SK-N-SH (cell line): ENCODE data around the gene TIMP2. TPM values are rescaled to one million over a fixed set of nuclear protein-coding genes. Genes with fewer than 3 reads are reported as not detected.

ENCODE experiments used
- CTCF ChIA-PET: fragments of 300-600, 350-600 bp; formaldehyde crosslinking; extraction: SDS; loops from one replicate; lab custom pipeline; 2021; lab: Yijun Ruan, JAX
- POLR2A ChIA-PET: fragments of 350-600 bp; sonication (Branson Sonifier 250); formaldehyde crosslinking; extraction: SDS; loops from one replicate; lab custom pipeline; 2020; ENCODE audit warnings: antibody characterized with exemption, inconsistent platforms; lab: Yijun Ruan, JAX
- DNase-seq: peaks from one replicate; pipeline ENCODE4 v3.0.0; 2012
- H2AFZ ChIP-seq: fragments of 200-600 bp; sonication (generic); 2 replicates; pipeline ENCODE4 v1.8.1; 2016; ENCODE audit warnings: antibody characterized with exemption, mild to moderate bottlenecking, low read depth
- H3F3A ChIP-seq: fragments of 200-600 bp; sonication (generic); replicated peaks from 2 replicates; pipeline ENCODE3; 2016; ENCODE audit warnings: antibody characterized with exemption, mild to moderate bottlenecking; ENCODE audit not compliant: insufficient read depth
- H3K27ac ChIP-seq, 2 experiments: fragments of 200-500 bp in 1 of 2; fragments of 200-600 bp in 1 of 2; sonication (Bioruptor generic) in 1 of 2; sonication (generic), shearing (Covaris generic) in 1 of 2; 2 replicates each; pipeline versions ENCODE4 v1.5.1 to v1.6.1; 2014 to 2016; ENCODE audit warnings: low read depth in 2 of 2, inconsistent platforms in 1 of 2, low read length in 1 of 2, mild to moderate bottlenecking in 1 of 2, mixed read lengths in 1 of 2
- H3K27me3 ChIP-seq: fragments of 200-600 bp; sonication (generic), shearing (Covaris generic); 2 replicates; pipeline ENCODE4 v1.6.1; 2016; ENCODE audit warnings: mixed run types; ENCODE audit not compliant: insufficient read depth
- H3K36me3 ChIP-seq, 2 experiments: fragments of 200-500 bp in 1 of 2; fragments of 200-600 bp in 1 of 2; sonication (Bioruptor generic) in 1 of 2; sonication (generic) in 1 of 2; replicated peaks in 1 of 2; 2 replicates each; pipeline versions ENCODE3 to v1.5.1; 2014 to 2016; ENCODE audit warnings: low read length in 1 of 2, mild to moderate bottlenecking in 1 of 2; ENCODE audit not compliant: insufficient read depth in 2 of 2, control insufficient read depth in 1 of 2
- H3K4me1 ChIP-seq, 2 experiments: fragments of 200-500 bp in 1 of 2; fragments of 200-600 bp in 1 of 2; sonication (Bioruptor generic) in 1 of 2; sonication (generic), shearing (Covaris generic) in 1 of 2; 2 replicates each; pipeline versions ENCODE4 v1.5.1 to v1.6.1; 2014 to 2016; ENCODE audit warnings: low read depth in 1 of 2, low read length in 1 of 2, mixed run types in 1 of 2; ENCODE audit not compliant: insufficient read depth in 2 of 2, control insufficient read depth in 1 of 2
- H3K4me2 ChIP-seq: fragments of 200-600 bp; sonication (generic), shearing (Covaris generic); 2 replicates; pipeline ENCODE4 v1.6.1; 2017; ENCODE audit warnings: mixed run types
- H3K4me3 ChIP-seq, 2 experiments: fragments of 200-500 bp in 1 of 2; fragments of 200-600 bp in 1 of 2; sonication (Bioruptor generic) in 1 of 2; sonication (generic), shearing (Covaris generic) in 1 of 2; 2 replicates each; pipeline versions ENCODE4 v1.5.1 to v1.8.1; 2014 to 2016; ENCODE audit warnings: low read depth in 2 of 2, inconsistent platforms in 1 of 2, low read length in 1 of 2, mild to moderate bottlenecking in 1 of 2, mixed read lengths in 1 of 2, moderate library complexity in 1 of 2
- H3K79me2 ChIP-seq: fragments of 200-600 bp; sonication (generic); 2 replicates; pipeline ENCODE4 v1.8.1; 2017; ENCODE audit warnings: mild to moderate bottlenecking; ENCODE audit not compliant: insufficient read depth
- H3K9ac ChIP-seq: fragments of 200-600 bp; sonication (generic); 2 replicates; pipeline ENCODE4 v1.6.1; 2017; ENCODE audit warnings: mixed run types
- H3K9me2 ChIP-seq: fragments of 200-600 bp; sonication (generic); 2 replicates; pipeline ENCODE4 v1.6.1; 2017; ENCODE audit warnings: mixed run types
- H3K9me3 ChIP-seq: fragments of 200-600 bp; sonication (generic); 2 replicates; pipeline ENCODE4 v1.6.1; 2017; ENCODE audit warnings: mixed run types, mild to moderate bottlenecking, moderate library complexity
- H4K20me1 ChIP-seq: fragments of 200-600 bp; sonication (generic); 2 replicates; pipeline ENCODE4 v1.6.1; 2017; ENCODE audit warnings: mild to moderate bottlenecking, mixed run types; ENCODE audit not compliant: insufficient read depth
- ELF1 ChIP-seq: IDR thresholded peaks from 2 replicates; pipeline ENCODE4 v1.4.0; 2012
- EP300 ChIP-seq, 2 experiments: IDR thresholded peaks; 2 replicates each; pipeline versions ENCODE4 v1.4.0 to v1.6.1; 2012; ENCODE audit warnings: borderline replicate concordance in 1 of 2, low read depth in 1 of 2, low read length in 1 of 2
- EZH2phosphoT487 ChIP-seq: fragments of 200-600 bp; sonication (generic); IDR thresholded peaks from 2 replicates; pipeline ENCODE4 v1.6.1; 2017; ENCODE audit warnings: low read depth, mixed run types, mild to moderate bottlenecking, antibody characterized with exemption, moderate library complexity, borderline replicate concordance
- FOSL2 ChIP-seq: IDR thresholded peaks from 2 replicates; pipeline ENCODE4 v1.4.0; 2012; ENCODE audit warnings: low read depth, mild to moderate bottlenecking, moderate library complexity, borderline replicate concordance
- FOXJ3 ChIP-seq: sonication (generic); formaldehyde crosslinking; IDR thresholded peaks from 2 replicates; pipeline ENCODE4 v1.5.1; 2020; ENCODE audit warnings: mild to moderate bottlenecking, missing genetic modification reagents
- FOXM1 ChIP-seq: IDR thresholded peaks from 2 replicates; pipeline ENCODE4 v1.4.0; 2012; ENCODE audit warnings: low read depth, mild to moderate bottlenecking
- JUND ChIP-seq: IDR thresholded peaks from 2 replicates; pipeline ENCODE4 v1.4.0; 2012
- NRF1 ChIP-seq: IDR thresholded peaks from 2 replicates; pipeline ENCODE4 v1.6.1; 2012; ENCODE audit warnings: low read depth, mild to moderate bottlenecking, low read length
- RXRA ChIP-seq: IDR thresholded peaks from 2 replicates; pipeline ENCODE4 v1.4.0; 2012; ENCODE audit warnings: low read depth, mild to moderate bottlenecking, borderline replicate concordance
- TCF12 ChIP-seq: IDR thresholded peaks from 2 replicates; pipeline ENCODE4 v1.4.0; 2012
- TEAD4 ChIP-seq: IDR thresholded peaks from 2 replicates; pipeline ENCODE4 v1.4.0; 2012; ENCODE audit warnings: mild to moderate bottlenecking, borderline replicate concordance; ENCODE audit not compliant: insufficient read depth
- WGBS: methylation state at CpG from one replicate; pipeline ENCODE4 v1.1.6; 2017; ENCODE audit warnings: low lambda C conversion rate; 5-methylcytosine and 5-hydroxymethylcytosine counted together
- polyA plus RNA-seq, 3 experiments: library from polyadenylated mRNA; depleted of rRNA; stranded (reverse); fragments of >200 nt; gene quantifications; 2 replicates each; pipeline ENCODE4 v1.2.3, GENCODE V29; 2012
- TF ChIP-seq, protein P1 (sequence below): fragments of 150-350 bp; IDR thresholded peaks from 2 replicates; pipeline ENCODE4 v1.6.1; 2016; ENCODE audit warnings: mild to moderate bottlenecking, low read depth, low read length
- TF ChIP-seq, protein P2 (sequence below): fragments of 200-600 bp; sonication (generic); IDR thresholded peaks from 2 replicates; pipeline ENCODE4 v1.6.1; 2017; ENCODE audit warnings: antibody characterized with exemption, mild to moderate bottlenecking, moderate library complexity

Gene TIMP2
- polyA plus RNA-seq, 1 of the 3 experiments (the other 2 are of a cell fraction) = 441 TPM

DNA sequence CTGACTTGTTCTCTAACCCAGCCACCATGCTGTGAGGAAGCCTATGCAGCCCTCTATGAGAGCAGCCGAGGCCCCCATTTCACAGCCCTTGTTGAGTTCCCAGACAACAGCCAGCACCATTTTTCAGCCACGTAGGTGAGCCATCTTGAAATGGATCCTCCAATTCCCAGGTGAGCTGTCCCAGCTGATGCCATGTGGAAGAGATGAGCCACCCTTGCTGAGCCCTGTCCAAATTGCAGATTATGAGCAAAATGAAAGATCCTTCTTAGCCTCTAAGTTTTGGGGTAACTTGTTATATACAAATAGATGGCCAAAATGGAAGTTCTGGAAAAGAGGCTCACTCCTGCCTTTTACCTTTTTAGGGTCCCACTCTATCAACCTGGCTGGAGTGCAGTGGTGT is 25.7 kb upstream of the TIMP2 start:
- Histone ChIP-seq H3K9me3 (no peaks in the 10 kb centered on the region), H3K79me2 (no peaks in the 10 kb centered on the region), H3K9ac (no peak overlapping the region), H3K4me1 (peaks cover 0 to 9% of the 10 kb centered on the region in 2 experiments; a peak in 1 of 4 replicates), H3K27me3 (no peaks in the 10 kb centered on the region), H3K36me3 (no peaks in the 10 kb centered on the region), H3K4me2 (no peak overlapping the region), H3F3A (peaks cover 4% of the 10 kb centered on the region), H4K20me1 (no peaks in the 10 kb centered on the region), H3K27ac (no peak overlapping the region), H3K4me3 (no peak overlapping the region), H2AFZ (no peak overlapping the region), H3K9me2 (no peaks in the 10 kb centered on the region)
- no peak for DNase-seq
- no peak for TF ChIP-seq FOSL2
- TF ChIP-seq EZH2phosphoT487 = no peak
- no peak for TF ChIP-seq ELF1
- no peak for TF ChIP-seq TCF12
- TF ChIP-seq JUND = no peak
- no peak for TF ChIP-seq RXRA
- TF ChIP-seq, protein P1, sequence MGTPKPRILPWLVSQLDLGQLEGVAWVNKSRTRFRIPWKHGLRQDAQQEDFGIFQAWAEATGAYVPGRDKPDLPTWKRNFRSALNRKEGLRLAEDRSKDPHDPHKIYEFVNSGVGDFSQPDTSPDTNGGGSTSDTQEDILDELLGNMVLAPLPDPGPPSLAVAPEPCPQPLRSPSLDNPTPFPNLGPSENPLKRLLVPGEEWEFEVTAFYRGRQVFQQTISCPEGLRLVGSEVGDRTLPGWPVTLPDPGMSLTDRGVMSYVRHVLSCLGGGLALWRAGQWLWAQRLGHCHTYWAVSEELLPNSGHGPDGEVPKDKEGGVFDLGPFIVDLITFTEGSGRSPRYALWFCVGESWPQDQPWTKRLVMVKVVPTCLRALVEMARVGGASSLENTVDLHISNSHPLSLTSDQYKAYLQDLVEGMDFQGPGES = no peak
- no peak for TF ChIP-seq EP300 (IDR thresholded peaks at IDR 0.05; ENCODE audit: borderline replicate concordance in 1 of 2, low read depth in 1 of 2, low read length in 1 of 2)
- TF ChIP-seq NRF1 = no peak
- TF ChIP-seq, protein P2, sequence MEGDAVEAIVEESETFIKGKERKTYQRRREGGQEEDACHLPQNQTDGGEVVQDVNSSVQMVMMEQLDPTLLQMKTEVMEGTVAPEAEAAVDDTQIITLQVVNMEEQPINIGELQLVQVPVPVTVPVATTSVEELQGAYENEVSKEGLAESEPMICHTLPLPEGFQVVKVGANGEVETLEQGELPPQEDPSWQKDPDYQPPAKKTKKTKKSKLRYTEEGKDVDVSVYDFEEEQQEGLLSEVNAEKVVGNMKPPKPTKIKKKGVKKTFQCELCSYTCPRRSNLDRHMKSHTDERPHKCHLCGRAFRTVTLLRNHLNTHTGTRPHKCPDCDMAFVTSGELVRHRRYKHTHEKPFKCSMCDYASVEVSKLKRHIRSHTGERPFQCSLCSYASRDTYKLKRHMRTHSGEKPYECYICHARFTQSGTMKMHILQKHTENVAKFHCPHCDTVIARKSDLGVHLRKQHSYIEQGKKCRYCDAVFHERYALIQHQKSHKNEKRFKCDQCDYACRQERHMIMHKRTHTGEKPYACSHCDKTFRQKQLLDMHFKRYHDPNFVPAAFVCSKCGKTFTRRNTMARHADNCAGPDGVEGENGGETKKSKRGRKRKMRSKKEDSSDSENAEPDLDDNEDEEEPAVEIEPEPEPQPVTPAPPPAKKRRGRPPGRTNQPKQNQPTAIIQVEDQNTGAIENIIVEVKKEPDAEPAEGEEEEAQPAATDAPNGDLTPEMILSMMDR = no peak
- TF ChIP-seq TEAD4 = no peak
- no peak for TF ChIP-seq FOXJ3 (CRISPR knock-in tag)
- CTCF ChIA-PET = interaction anchor here (1.2 to 18.4 kb wide), 2 partner anchors 25 to 77 kb away, joined by 3 to 194 read pairs; partner anchors contain the start of gene LGALS3BP
- 57% methylated on average over 2 of the region's 2 CpGs for WGBS
- POLR2A ChIA-PET = no interaction called here

DNA sequence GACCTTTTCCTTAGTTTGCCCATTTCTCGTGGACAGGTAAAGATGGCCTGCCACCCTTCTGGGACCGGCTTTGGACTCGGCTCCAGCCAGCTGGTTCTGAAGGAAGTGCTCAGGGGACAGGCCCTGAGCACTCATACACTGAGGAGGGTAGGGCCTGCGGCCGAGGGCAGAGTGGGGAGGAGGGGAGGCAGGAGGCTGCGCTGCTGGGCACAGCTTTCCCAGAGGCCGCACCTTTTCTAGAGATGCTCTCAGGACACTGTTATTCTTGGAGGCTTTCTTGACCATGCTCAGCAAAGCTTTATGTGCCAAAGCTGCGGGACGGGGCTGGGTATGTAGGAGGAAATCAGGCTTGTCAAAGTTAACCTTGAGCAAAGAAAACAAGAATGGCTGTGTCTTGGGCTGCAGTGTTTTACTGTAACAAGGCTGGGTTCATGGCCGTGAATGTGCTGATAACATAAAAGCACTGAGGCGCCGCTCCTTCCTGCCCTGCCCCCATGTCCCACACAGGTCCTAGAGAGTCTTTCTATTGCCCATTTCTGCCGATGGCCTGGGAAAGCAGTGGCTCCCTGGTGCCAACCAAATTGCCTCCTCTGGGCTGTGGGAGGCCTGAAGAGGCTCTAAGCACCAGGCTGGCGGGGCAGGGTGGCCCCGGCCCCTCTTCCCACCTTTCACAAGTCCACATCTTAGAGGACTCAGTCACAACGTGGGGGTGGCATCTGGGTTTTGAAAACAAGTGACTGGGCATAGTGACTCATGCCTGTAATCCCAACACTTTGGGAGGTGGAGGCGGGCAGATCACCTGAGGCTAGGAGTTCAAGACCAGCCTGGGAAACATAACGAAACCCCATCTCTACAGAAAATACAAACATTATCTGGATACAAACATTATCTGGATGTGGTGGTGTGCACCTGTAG is 22.3 kb upstream of the TIMP2 start:
- no peak overlapping the region for H3K4me3 ChIP-seq
- H3K9ac ChIP-seq = no peak overlapping the region

More for the DNA sequence above, 22.3 kb upstream of the TIMP2 start:
- no peaks in the 10 kb centered on the region for H3K36me3 ChIP-seq
- H3K9me3 ChIP-seq = no peaks in the 10 kb centered on the region
- DNase-seq = peak; percentile 15
- no peaks in the 10 kb centered on the region for H4K20me1 ChIP-seq
- POLR2A ChIA-PET = interaction anchor here (0.7 kb wide), 1 partner anchor 18 kb away, joined by 3 read pairs; no protein-coding TSS in a partner anchor
- H2AFZ ChIP-seq = no peak overlapping the region
- CTCF ChIA-PET = interaction anchor here (1.0 to 2.8 kb wide), 5 partner anchors 13 to 237 kb away, joined by 3 to 12 read pairs (median 4); no protein-coding TSS in a partner anchor
- no peaks in the 10 kb centered on the region for H3K79me2 ChIP-seq
- no peaks in the 10 kb centered on the region for H3K9me2 ChIP-seq
- WGBS = 85% methylated on average over 18 of the region's 18 CpGs
- no peaks in the 10 kb centered on the region for H3K4me1 ChIP-seq
- no peak overlapping the region for H3K27ac ChIP-seq
- peaks cover 4% of the 10 kb centered on the region for H3F3A ChIP-seq
- TF ChIP-seq FOXM1 (no peak), EZH2phosphoT487 (no peak), EP300 (IDR thresholded peaks at IDR 0.05; ENCODE audit: borderline replicate concordance in 1 of 2, low read depth in 1 of 2, low read length in 1 of 2) (no peak), JUND (no peak)
- TF ChIP-seq, protein P2 = no peak
- no peaks in the 10 kb centered on the region for H3K27me3 ChIP-seq
- no peak overlapping the region for H3K4me2 ChIP-seq
